ENCODE results near the gene CPNE1.

The CPNE1 gene

GRCh38 chr20:35702051-35702823 lies 37.5 kb upstream of the CPNE1 start (continued):
- TF ChIP-seq TSHZ2 (CRISPR knock-in tag; IDR thresholded peaks at IDR 0.05): no peak
- TF ChIP-seq ZFP3 (CRISPR knock-in tag; IDR thresholded peaks at IDR 0.05): no peak

- TF ChIP-seq TSHZ2 (CRISPR knock-in tag; IDR thresholded peaks at IDR 0.05): no peak
- no peak for TF ChIP-seq ARNTL (CRISPR knock-in tag; IDR thresholded peaks at IDR 0.05; ENCODE audit: borderline replicate concordance, low read depth)
- TF ChIP-seq RARB (CRISPR knock-in tag; IDR thresholded peaks at IDR 0.05): no peak
- TF ChIP-seq ZNF565 (CRISPR knock-in tag; conservative IDR thresholded peaks at IDR 0.05; ENCODE audit: low read depth): no peak
- ATAC-seq: no peak
Measured at GRCh38 chr20:35700625-35701148, 36.0 kb upstream of the CPNE1 start.

GRCh38 chr20:35699957-35700624 lies 35.4 kb upstream of the CPNE1 start:
- TF ChIP-seq RARB (CRISPR knock-in tag; IDR thresholded peaks at IDR 0.05): no peak
- TF ChIP-seq ZFP30 (CRISPR knock-in tag; IDR thresholded peaks at IDR 0.05): no peak
- no peak for TF ChIP-seq BACH2 (CRISPR knock-in tag; IDR thresholded peaks at IDR 0.05; ENCODE audit: borderline replicate concordance)
- TF ChIP-seq ARNTL (CRISPR knock-in tag; IDR thresholded peaks at IDR 0.05; ENCODE audit: borderline replicate concordance, low read depth): no peak
- TF ChIP-seq ZNF565 (CRISPR knock-in tag; conservative IDR thresholded peaks at IDR 0.05; ENCODE audit: low read depth): no peak
- TF ChIP-seq ESRRG (CRISPR knock-in tag; IDR thresholded peaks at IDR 0.05): no peak
- TF ChIP-seq TCF4 (CRISPR knock-in tag; IDR thresholded peaks at IDR 0.05; ENCODE audit: borderline replicate concordance): no peak; the same call in 1 of the 2 replicates
- no peak for TF ChIP-seq SNAI2 (CRISPR knock-in tag; IDR thresholded peaks at IDR 0.05)
- TF ChIP-seq CREB5 (CRISPR knock-in tag; IDR thresholded peaks at IDR 0.05; ENCODE audit: low read depth): no peak
- no peak for TF ChIP-seq PATZ1 (CRISPR knock-in tag; IDR thresholded peaks at IDR 0.05; ENCODE audit: borderline replicate concordance)
- no peak for TF ChIP-seq GLIS3 (CRISPR knock-in tag; IDR thresholded peaks at IDR 0.05)
- TF ChIP-seq POU6F1 (CRISPR knock-in tag; IDR thresholded peaks at IDR 0.05; ENCODE audit: borderline replicate concordance, low read depth): no peak
- TF ChIP-seq ISL1 (CRISPR knock-in tag; IDR thresholded peaks at IDR 0.05): no peak
- TF ChIP-seq CSDC2 (CRISPR knock-in tag; IDR thresholded peaks at IDR 0.05): no peak
- peak; percentile 2 for ATAC-seq

All from SK-N-SH treated with all-trans-retinoic acid at 6 μM for 48 hours (cell line).